ENCODE measurements around the gene ZSCAN26. TPM values are rescaled to one million over a fixed set of nuclear protein-coding genes. Genes with fewer than 3 reads are reported as not detected.

ZSCAN26 gene
- total RNA-seq (2022; extraction: Qiagen RNA extraction) = 3.9 to 5.4 TPM (median 4.2 TPM) in 5 replicates

DNA sequence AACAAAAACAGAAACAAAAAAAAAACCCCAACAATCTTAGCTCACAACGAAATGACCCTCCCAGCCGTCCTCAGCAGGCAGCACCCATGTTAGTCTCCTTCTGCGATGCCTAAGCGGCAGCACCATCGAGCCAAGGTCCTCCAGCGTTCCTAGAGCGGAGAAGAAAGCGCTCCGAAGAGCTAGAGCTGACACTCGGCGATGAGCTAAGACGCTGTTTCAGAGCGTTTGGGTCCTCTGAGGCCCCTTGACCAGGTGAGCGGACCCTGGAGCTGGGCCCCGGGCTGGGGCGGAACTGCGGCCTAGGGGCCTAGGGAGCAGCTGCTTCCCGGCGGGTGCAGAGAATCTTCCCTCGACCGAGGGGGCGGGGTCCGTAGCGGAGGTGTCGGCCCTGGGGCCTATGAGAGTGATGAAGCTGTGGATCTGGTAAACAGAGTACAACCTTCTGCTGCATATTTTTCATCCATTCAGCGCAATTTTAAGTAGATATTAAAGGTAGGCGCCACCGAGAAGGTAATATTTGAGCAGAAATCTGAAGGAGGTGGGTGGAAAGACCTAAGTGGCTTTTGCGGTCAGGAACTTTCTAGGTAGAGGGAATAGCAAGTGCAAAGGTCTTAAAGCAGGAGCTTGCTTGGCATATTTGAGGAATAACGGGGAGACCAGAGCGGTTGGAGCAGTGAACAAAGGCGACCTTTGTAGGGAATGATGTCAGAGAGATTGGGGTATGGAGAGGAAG lies at the start of gene ZSCAN26:
TSS of gene ZSCAN26 (plus strand) at position 182 of the 733 bp plus-strand sequence. CDS start 4,777 bp downstream, outside the sequence.

DNA sequence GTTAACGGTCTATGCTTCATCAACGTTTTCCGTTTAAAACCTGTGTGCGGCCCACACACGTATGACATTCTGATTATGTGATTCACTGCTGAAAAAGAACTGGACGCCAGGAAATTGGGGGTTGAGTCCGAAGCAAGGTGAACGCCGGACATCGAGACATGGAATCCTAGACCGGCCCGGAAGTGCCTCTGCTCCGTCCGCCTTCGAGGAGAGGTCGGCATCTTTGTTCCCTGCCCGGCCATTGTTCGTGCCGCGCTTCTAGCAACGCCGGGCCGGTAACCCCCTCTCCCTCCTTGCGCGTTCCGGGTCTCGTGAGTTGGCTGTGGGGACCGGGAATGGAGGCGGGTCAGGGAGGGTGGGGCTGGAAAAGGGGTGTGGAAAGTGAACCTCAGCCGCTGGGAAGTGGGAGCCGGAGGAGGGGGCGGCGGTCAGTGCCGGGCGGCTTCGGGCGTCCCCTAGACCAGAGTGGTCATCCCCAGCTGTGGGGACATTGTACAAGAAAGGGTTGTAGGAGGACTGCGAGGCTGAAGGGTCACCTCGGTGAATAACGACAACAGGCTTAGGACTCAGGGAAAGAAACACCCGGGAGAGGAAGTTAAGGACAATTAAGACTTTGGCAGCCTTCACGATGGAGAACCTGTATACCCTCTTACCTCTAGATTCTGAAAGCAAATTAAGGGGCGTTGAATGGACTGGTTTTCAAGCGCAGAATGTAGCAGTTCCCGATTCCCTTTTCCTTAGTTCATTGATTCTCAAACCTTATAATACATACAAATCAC lies 41.7 kb upstream of the ZSCAN26 start, which contains the start of gene ZSCAN9:
TSS of gene ZSCAN9 (plus strand) at position 220 of the 779 bp plus-strand sequence. CDS start 1,810 bp downstream, outside the sequence.

DNA sequence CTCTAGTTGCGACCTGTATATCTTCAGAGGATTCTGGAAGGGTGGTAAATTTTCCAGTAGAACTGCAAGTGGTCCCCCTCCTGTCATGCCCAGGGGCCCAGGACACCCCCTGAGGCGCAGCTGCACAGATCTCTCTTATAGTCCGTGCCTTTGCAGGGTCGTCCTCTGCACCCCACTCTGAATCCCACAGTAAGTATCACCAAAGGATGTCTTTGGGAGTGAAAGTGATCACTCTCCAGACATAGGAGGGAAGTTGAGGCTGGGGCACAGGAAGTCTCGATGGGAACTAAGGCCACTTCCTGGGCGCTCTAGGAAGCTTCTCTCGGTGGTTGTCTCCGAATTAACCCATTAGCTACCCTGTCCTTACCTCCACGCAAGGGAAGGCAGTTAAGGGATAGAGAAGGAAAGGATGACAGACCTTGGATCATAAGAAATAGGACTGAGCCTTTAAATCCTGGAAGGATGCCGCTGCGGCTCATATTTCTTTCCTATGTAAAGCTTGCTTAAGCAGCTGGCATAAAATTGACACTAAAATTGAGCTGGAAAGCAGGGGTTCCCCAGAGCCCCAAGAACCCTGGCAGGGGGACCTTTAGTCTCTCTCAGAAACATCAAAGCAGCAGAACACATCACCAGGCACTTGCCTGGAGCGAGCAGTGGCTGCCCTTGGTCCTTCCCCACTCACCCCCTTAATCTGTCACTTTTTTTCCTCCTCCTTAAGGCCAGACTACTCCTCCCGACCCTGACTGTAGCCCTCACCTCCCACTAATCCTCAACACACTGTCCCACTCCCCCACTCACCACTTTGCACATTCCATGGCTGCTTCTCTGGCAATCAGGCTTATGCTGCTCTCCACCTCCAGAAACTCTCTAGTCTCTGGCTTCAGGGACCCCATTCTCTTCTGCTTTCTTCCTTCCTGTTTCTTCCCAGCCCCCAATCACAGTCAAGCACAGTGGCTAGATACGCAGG lies 14.7 kb upstream of the ZSCAN26 start, which contains the start of gene ZKSCAN4:
TSS of gene ZKSCAN4 (minus strand) at position 261 of the 967 bp plus-strand sequence. CDS start 289 bp downstream, outside the sequence.

DNA sequence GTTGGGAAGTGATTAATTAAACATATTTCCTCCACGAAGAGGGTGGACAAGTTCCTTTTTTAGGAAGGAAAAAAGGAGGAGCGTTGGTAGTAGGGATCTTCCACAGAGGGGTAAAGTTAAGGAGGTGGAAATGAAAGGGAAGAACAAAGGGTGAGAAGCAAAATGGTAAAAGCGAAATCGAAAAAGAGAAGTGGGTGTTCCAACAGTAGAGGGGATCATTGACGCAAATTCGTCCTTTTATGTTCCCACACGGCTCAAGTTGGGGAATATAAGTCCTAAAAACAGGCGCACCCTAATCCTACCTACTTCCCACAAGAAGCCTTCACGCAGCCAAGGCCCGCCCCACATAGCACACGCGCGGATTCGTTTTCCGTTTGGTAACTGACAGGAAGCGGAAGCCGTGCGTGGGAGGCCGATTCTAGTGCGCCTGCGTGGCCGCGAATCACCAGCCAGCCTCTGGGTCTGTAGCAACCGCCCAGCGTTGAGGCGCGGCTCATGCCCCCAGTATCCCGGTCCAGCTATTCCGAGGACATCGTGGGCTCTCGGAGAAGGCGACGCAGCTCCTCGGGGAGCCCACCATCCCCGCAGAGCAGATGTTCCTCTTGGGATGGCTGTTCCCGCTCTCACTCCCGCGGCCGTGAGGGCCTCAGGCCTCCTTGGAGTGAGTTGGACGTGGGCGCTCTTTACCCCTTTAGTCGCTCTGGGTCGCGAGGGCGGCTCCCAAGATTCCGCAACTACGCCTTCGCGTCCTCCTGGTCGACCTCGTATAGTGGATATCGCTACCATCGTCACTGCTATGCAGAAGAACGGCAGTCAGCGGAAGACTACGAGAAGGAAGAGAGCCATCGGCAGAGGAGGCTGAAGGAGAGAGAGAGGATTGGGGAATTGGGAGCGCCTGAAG lies 7.8 kb upstream of the ZSCAN26 start, which contains the start of gene NKAPL:
TSS of gene NKAPL (plus strand) at position 421 of the 901 bp plus-strand sequence. CDS start at position 496, 75 bp downstream.

DNA sequence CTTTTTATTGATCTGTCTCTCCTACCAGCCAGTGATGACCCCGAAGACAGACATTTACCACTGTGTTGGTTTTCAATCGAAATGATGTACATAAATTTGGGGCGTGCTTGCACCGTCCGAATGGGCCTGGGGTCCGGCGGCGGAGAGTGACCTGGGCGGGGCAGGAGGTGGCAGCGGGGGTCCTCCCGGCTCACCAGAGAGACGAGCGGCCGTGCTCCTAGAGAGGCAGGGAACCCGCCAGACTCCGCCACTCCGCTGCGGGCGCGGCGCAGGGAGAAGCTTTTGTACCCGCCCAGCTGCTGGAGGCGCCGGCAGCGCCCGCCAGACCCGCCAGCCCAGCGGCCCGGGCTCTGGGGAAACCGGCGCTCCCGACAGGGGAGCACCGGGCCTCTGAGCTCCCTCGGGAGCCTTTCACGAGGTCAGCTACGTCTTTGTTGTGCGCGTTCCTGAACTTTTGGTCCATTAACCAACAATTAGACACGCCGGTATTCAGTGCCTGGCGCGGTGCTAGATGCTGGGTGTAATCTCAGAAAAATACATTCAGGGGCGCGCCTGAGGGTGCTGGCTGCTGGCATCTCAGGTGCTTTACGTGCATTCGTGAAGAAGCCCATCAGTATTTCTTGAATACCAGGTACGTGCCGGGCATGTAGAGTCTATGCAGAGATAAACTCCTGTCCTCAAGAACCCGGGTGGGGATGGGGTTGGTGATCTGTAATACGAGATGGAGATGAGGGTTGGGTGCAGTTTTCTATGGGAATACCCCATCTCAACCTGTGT lies 14.5 kb downstream of the ZSCAN26 start, which contains the start of gene PGBD1:
TSS of gene PGBD1 (plus strand) at position 285 of the 777 bp plus-strand sequence. CDS start 2,242 bp downstream, outside the sequence.

Other genes with a start within 250 kb of the ZSCAN26 start
- gene ZNF165, start 186.6 kb upstream of the ZSCAN26 start, total RNA-seq (2022; extraction: Qiagen RNA extraction) = 0.73 to 0.88 TPM (median 0.81 TPM) in 5 replicates
- 3.7 to 4.3 TPM (median 4.0 TPM) in 5 replicates for gene ZSCAN16, start 142.5 kb upstream of the ZSCAN26 start, total RNA-seq (2022; extraction: Qiagen RNA extraction)
- 3.2 to 6.5 TPM (median 5.2 TPM) in 5 replicates for gene ZKSCAN8, start 125.3 kb upstream of the ZSCAN26 start, total RNA-seq (2022; extraction: Qiagen RNA extraction)
- gene ZSCAN9, start 41.9 kb upstream of the ZSCAN26 start, total RNA-seq (2022; extraction: Qiagen RNA extraction) = 6.2 to 7.1 TPM (median 6.8 TPM) in 5 replicates
- gene ZKSCAN4, start 14.9 kb upstream of the ZSCAN26 start, total RNA-seq (2022; extraction: Qiagen RNA extraction) = 2.1 to 3.0 TPM (median 2.5 TPM) in 5 replicates
- gene NKAPL, start 7.8 kb upstream of the ZSCAN26 start, total RNA-seq (2022; extraction: Qiagen RNA extraction) = not detected in 5 replicates
- 4.1 to 5.0 TPM (median 4.8 TPM) in 5 replicates for gene PGBD1, start 14.4 kb downstream of the ZSCAN26 start, total RNA-seq (2022; extraction: Qiagen RNA extraction)
- gene ZSCAN31, start 69.0 kb downstream of the ZSCAN26 start, total RNA-seq (2022; extraction: Qiagen RNA extraction) = 1.2 to 2.8 TPM (median 1.8 TPM) in 5 replicates
- gene ZKSCAN3, start 82.8 kb downstream of the ZSCAN26 start, total RNA-seq (2022; extraction: Qiagen RNA extraction) = 1.6 to 2.4 TPM (median 1.9 TPM) in 5 replicates
- 1.3 to 2.2 TPM (median 1.8 TPM) in 5 replicates for gene ZSCAN12, start 132.6 kb downstream of the ZSCAN26 start, total RNA-seq (2022; extraction: Qiagen RNA extraction)
- gene ZSCAN23, start 176.3 kb downstream of the ZSCAN26 start, total RNA-seq (2022; extraction: Qiagen RNA extraction) = not detected in 5 replicates
- gene GPX6, start 248.7 kb downstream of the ZSCAN26 start, total RNA-seq (2022; extraction: Qiagen RNA extraction) = not detected in 5 replicates